PC-3 (cell line): ENCODE data around the gene PTCH1. TPM values are rescaled to one million over a fixed set of nuclear protein-coding genes. Genes with fewer than 3 reads are reported as not detected.

ENCODE experiments used
- ATAC-seq: fragments of 200-7000 bp; cut with Tn5 transposase; 2 replicates; pipeline ENCODE4 v1.9.1; 2020; ENCODE audit warnings: mild to moderate bottlenecking, moderate library complexity
- BruUV-seq: library from RNA; stranded (reverse); fragments of 400-500 nt; replicated peaks from 2 replicates; lab custom pipeline; 2021; lab: Mats Ljungman, UMichigan
- CTCF ChIA-PET: fragments of 300-600 bp; sonication (Branson Sonifier 250); formaldehyde crosslinking; loops from one replicate; lab custom pipeline; 2022; ENCODE audit warnings: antibody characterized with exemption; lab: Charles Lee
- POLR2A ChIA-PET: fragments of 300-600 bp; sonication (Branson Sonifier 250); formaldehyde crosslinking; loops from one replicate; lab custom pipeline; 2022; ENCODE audit warnings: antibody characterized with exemption; ENCODE audit not compliant: unreplicated experiment; lab: Charles Lee
- DNase-seq: peaks from one replicate; pipeline ENCODE4 v3.0.0-alpha.2; 2015
- H2AFZ ChIP-seq: fragments of 300-600 bp; sonication (generic); 2 replicates; pipeline ENCODE4 v1.6.0; 2016; ENCODE audit warnings: antibody characterized with exemption, low read length
- H3F3A ChIP-seq: fragments of 300-600 bp; sonication (generic); one replicate; pipeline ENCODE4 v1.6.0; 2017; ENCODE audit warnings: antibody characterized with exemption, low read length, control low read depth, mild to moderate bottlenecking; ENCODE audit not compliant: unreplicated experiment
- H3K27ac ChIP-seq: fragments of 300-600 bp; sonication (generic); 2 replicates; pipeline ENCODE4 v1.5.1; 2016; ENCODE audit warnings: mild to moderate bottlenecking, low read length
- H3K27me3 ChIP-seq: fragments of 300-600 bp; sonication (generic); 2 replicates; pipeline ENCODE4 v1.6.1; 2016; ENCODE audit warnings: low read length, mixed read lengths
- H3K36me3 ChIP-seq: fragments of 300-600 bp; sonication (generic); 2 replicates; pipeline ENCODE4 v1.6.1; 2016; ENCODE audit warnings: low read depth, mixed run types, low read length, mixed read lengths
- H3K4me1 ChIP-seq: fragments of 300-600 bp; sonication (generic); 2 replicates; pipeline ENCODE4 v1.5.1; 2016; ENCODE audit warnings: low read length; ENCODE audit not compliant: insufficient read depth
- H3K4me2 ChIP-seq: fragments of 300-600 bp; sonication (generic); 2 replicates; pipeline ENCODE4 v1.6.0; 2016; ENCODE audit warnings: low read length
- H3K4me3 ChIP-seq: fragments of 300-600 bp; sonication (generic); 2 replicates; pipeline ENCODE4 v1.5.1; 2016; ENCODE audit warnings: mild to moderate bottlenecking, low read length, mixed read lengths
- H3K79me2 ChIP-seq: fragments of 300-600 bp; sonication (generic); 2 replicates; pipeline ENCODE4 v1.6.1; 2017; ENCODE audit warnings: low read length, mixed read lengths
- H3K9ac ChIP-seq: fragments of 300-600 bp; sonication (generic); 2 replicates; pipeline ENCODE4 v1.6.0; 2016; ENCODE audit warnings: mild to moderate bottlenecking, low read length
- H3K9me2 ChIP-seq: fragments of 300-600 bp; sonication (generic); replicated peaks from 2 replicates; pipeline ENCODE4 v1.6.1; 2016; ENCODE audit warnings: mixed run types, low read length, mixed read lengths
- H3K9me3 ChIP-seq: fragments of 300-600 bp; sonication (generic); 2 replicates; pipeline ENCODE4 v1.6.1; 2016; ENCODE audit warnings: low read length, mixed read lengths
- H4K20me1 ChIP-seq: fragments of 300-600 bp; sonication (generic); 2 replicates; pipeline ENCODE4 v1.6.1; 2016; ENCODE audit warnings: low read length, mixed read lengths
- EZH2 ChIP-seq: fragments of 300-600 bp; sonication (generic); IDR thresholded peaks from one replicate; pipeline ENCODE4 v1.6.1; 2017; ENCODE audit warnings: antibody characterized with exemption, mild to moderate bottlenecking, low read length; ENCODE audit not compliant: unreplicated experiment
- EZH2phosphoT487 ChIP-seq: fragments of 300-600 bp; sonication (generic); IDR thresholded peaks from 2 replicates; pipeline ENCODE4 v1.6.1; 2018; ENCODE audit warnings: mild to moderate bottlenecking, antibody characterized with exemption, low read length, borderline replicate concordance
- intact Hi-C: fragments of 100-400 bp; cut with micrococcal nuclease; formaldehyde crosslinking; loops from 2 replicates; pipeline ENCODE4 v1.9.0; 2023
- total RNA-seq: library from RNA; depleted of rRNA; stranded (reverse); fragments of >200 nt; gene quantifications from 2 replicates; pipeline ENCODE4 v1.2.3, GENCODE V29; 2014
- TF ChIP-seq, protein P1 (sequence below): fragments of 300-600 bp; sonication (generic); conservative IDR thresholded peaks from 2 replicates; pipeline ENCODE4 v1.5.1; 2017; ENCODE audit warnings: antibody characterized with exemption, low read depth, mild to moderate bottlenecking, low read length

The PTCH1 gene
- total RNA-seq, 1 experiment from 2014 or later: 0.77 TPM

DNA sequence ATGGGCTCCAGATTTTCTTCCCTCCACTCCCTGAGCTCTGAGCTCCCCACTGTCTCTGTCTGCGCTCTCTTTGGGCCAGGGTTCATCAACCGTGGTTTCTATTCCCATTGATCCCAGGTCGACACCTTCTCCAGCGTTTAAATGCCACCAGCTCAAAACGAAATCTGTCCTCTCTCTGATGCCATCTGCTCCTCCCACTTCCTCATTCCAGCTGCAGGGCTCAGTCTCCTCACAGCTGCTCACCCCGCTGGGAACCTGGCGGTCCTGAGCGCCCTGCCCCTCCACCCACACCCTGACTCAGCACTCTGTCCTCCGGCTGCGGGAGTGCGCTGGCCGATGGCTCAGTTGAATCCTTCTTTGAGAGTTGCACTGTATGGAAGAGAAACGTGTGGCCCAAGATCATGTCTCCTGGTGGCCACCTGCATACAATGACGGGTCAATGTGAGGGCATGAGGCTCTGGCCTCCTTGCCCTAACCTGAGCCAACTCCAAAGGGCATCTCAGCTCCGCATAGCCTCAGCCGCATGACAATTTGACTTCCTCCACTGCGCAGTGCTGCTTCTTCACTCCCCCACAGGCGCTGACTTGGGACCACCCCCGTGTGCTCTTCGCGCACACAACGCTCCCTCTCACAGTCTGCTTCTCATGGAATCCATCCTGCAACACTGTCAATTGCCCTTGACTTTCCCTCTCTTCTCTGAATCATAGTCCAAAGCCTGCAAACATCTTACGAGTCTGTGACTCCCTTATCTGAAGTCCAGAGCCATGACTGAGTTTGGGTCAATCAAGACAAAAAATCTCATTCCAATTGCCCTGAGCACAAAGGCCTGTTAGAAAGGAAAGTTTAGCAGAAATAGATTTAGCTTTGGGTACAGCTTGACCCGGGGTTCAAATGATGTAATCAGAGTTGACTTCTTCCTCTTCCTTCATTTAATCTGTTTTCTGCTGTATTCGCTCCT is 82.4 kb downstream of the PTCH1 start:
- H3K4me3 ChIP-seq: no peak overlapping the region
- ChIA-PET POLR2A (no interaction called here), CTCF (no interaction called here)
- H4K20me1 ChIP-seq: no peaks in the 10 kb centered on the region
- ATAC-seq (no peak), DNase-seq (no peak)
- intact Hi-C loops: no loop called here
- H3K79me2 ChIP-seq: no peaks in the 10 kb centered on the region
- TF ChIP-seq EZH2: no peak
- TF ChIP-seq EZH2phosphoT487: no peak
- TF ChIP-seq, protein P1, sequence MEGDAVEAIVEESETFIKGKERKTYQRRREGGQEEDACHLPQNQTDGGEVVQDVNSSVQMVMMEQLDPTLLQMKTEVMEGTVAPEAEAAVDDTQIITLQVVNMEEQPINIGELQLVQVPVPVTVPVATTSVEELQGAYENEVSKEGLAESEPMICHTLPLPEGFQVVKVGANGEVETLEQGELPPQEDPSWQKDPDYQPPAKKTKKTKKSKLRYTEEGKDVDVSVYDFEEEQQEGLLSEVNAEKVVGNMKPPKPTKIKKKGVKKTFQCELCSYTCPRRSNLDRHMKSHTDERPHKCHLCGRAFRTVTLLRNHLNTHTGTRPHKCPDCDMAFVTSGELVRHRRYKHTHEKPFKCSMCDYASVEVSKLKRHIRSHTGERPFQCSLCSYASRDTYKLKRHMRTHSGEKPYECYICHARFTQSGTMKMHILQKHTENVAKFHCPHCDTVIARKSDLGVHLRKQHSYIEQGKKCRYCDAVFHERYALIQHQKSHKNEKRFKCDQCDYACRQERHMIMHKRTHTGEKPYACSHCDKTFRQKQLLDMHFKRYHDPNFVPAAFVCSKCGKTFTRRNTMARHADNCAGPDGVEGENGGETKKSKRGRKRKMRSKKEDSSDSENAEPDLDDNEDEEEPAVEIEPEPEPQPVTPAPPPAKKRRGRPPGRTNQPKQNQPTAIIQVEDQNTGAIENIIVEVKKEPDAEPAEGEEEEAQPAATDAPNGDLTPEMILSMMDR: no peak
- no peak overlapping the region for H3K4me2 ChIP-seq
- H2AFZ ChIP-seq: no peak overlapping the region
- no TSS peak for BruUV-seq
- no peaks in the 10 kb centered on the region for H3K4me1 ChIP-seq
- H3K27me3 ChIP-seq: no peaks in the 10 kb centered on the region
- no peaks in the 10 kb centered on the region for H3K9me2 ChIP-seq
- no peak overlapping the region for H3K9ac ChIP-seq
- H3F3A ChIP-seq: no peaks in the 10 kb centered on the region
- no peak overlapping the region for H3K27ac ChIP-seq
- no peaks in the 10 kb centered on the region for H3K36me3 ChIP-seq
- H3K9me3 ChIP-seq: no peaks in the 10 kb centered on the region

DNA sequence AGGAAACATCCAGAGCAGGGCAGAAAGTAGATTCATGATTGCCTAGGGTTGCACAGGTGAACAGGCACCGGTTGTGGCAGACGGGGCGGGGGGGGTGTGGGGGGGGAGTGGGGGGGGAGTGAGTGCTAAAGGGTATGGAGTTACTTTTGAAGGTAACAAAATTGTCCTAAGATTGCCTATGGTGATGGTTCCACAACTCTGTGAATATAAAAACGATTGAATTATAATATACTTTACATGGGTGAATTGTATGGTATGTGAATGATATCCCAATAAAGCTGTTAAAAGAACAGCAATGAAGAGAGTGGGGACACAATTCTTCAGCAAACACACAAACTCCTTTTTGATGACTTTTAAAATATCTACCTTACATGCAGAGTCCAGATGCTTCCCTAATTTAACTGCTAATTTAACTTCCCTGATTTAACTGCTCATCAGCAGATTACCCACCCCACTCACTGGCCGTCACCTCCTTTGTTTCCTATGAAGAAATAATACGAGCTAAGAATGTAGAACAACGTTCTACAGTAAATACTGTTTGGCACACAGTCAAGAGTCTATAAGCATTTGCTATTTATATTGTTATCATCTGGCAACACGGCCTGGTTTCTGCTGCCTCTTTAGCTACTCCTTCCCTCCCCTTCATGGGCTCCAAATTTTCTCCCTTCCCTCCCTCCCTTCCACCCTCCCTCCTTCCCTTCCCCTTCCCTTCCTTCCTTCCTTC is 83.5 kb downstream of the PTCH1 start:
- DNase-seq (no peak), ATAC-seq (no peak)
- Histone ChIP-seq H3K27ac (no peak overlapping the region), H3K4me1 (no peaks in the 10 kb centered on the region), H3K4me2 (no peak overlapping the region), H3K36me3 (no peaks in the 10 kb centered on the region), H2AFZ (no peak overlapping the region), H3K9me3 (no peaks in the 10 kb centered on the region), H3K79me2 (no peaks in the 10 kb centered on the region), H3K9me2 (no peaks in the 10 kb centered on the region), H3K27me3 (no peaks in the 10 kb centered on the region), H3K9ac (no peak overlapping the region), H3F3A (no peaks in the 10 kb centered on the region), H3K4me3 (no peak overlapping the region), H4K20me1 (no peaks in the 10 kb centered on the region)
- ChIA-PET CTCF (no interaction called here), POLR2A (no interaction called here)
- TF ChIP-seq EZH2: no peak
- TF ChIP-seq, protein P1: no peak
- no peak for TF ChIP-seq EZH2phosphoT487
- BruUV-seq: no TSS peak
- intact Hi-C loops: no loop called here
